K562 treated with DMSO at 1 percent for 12 hours (cell line): Measurements from ENCODE around the gene SLC9B1. TPM values are rescaled to one million over a fixed set of nuclear protein-coding genes. Genes with fewer than 3 reads are reported as not detected.

ENCODE experiments used
- total RNA-seq: library from RNA; unstranded; fragments of 300-600 nt; gene quantifications from 2 replicates; pipeline ENCODE4 v1.2.3, GENCODE V29; 2022; ENCODE audit not compliant: insufficient read depth

Gene SLC9B1
- total RNA-seq = not detected in 2 replicates

GRCh38 chr4:103019308-103020124, at the start of gene SLC9B1:
SLC9B1 (minus strand) TSS chr4:103019705; CDS start chr4:102991711, 27,994 bp downstream.

GRCh38 chr4:102868781-102869568, 150.5 kb downstream of the SLC9B1 start, which contains the start of gene CISD2:
CISD2 (plus strand) TSS chr4:102868992; CDS start chr4:102869085, 93 bp downstream.

Other genes with a start within 250 kb of the SLC9B1 start
- 109 and 199 TPM in 2 replicates for gene UBE2D3, start 192.2 kb downstream of the SLC9B1 start, total RNA-seq
- 33.2 and 49.2 TPM in 2 replicates for gene CISD2, start 150.7 kb downstream of the SLC9B1 start, total RNA-seq
- gene SLC9B2, start 57.1 kb upstream of the SLC9B1 start, total RNA-seq = 1.8 and 11.9 TPM in 2 replicates
- gene BDH2, start 80.1 kb upstream of the SLC9B1 start, total RNA-seq = 4.6 and 13.7 TPM in 2 replicates
- gene CENPE, start 178.6 kb upstream of the SLC9B1 start, total RNA-seq = 5.1 and 22.4 TPM in 2 replicates